HEK293T (cell line): ENCODE results near the gene COP1.

Experiments
- BHLHE40 ChIP-seq: fragments of 450-650 bp; IDR thresholded peaks from 2 replicates; pipeline ENCODE4 v1.6.1; 2016; ENCODE audit warnings: mild to moderate bottlenecking, moderate library complexity, borderline replicate concordance
- ELF4 ChIP-seq: fragments of 450-650 bp; IDR thresholded peaks from 2 replicates; pipeline ENCODE4 v1.6.1; 2017; ENCODE audit warnings: antibody characterized with exemption
- FOXA1 ChIP-seq: fragments of 450-650 bp; IDR thresholded peaks from 2 replicates; pipeline ENCODE4 v1.6.1; 2016; ENCODE audit warnings: mild to moderate bottlenecking
- HDGF ChIP-seq: fragments of 450-650 bp; IDR thresholded peaks from 2 replicates; pipeline ENCODE4 v1.6.1; 2017; ENCODE audit warnings: antibody characterized with exemption, borderline replicate concordance
- NFRKB ChIP-seq: fragments of 450-650 bp; IDR thresholded peaks from 2 replicates; pipeline ENCODE4 v1.6.1; 2016; ENCODE audit warnings: mild to moderate bottlenecking, moderate library complexity
- SP1 ChIP-seq: fragments of 450-650 bp; IDR thresholded peaks from 2 replicates; pipeline ENCODE4 v1.6.1; 2017
- TARDBP ChIP-seq: fragments of 450-650 bp; IDR thresholded peaks from 2 replicates; pipeline ENCODE4 v1.6.1; 2016
- ZNF384 ChIP-seq: fragments of 450-650 bp; IDR thresholded peaks from 2 replicates; pipeline ENCODE4 v1.6.1; 2016

- TF ChIP-seq BHLHE40 (no peak), FOXA1 (no peak), HDGF (no peak), TARDBP (no peak), ZNF384 (no peak), ELF4 (no peak), NFRKB (no peak), SP1 (no peak)
Observed at GRCh38 chr1:176098560-176098959, 108.5 kb downstream of the COP1 start.
